Tibial nerve (tissue), 4 donors: ENCODE data around the gene IPO13.

ENCODE experiments used
- CTCF ChIP-seq, 5 experiments: fragments of 200-600 bp in 3 of 5; fragments of 450-650 bp in 2 of 5; sonication (generic) in 3 of 5; IDR thresholded peaks; one replicate each; pipeline ENCODE4 v1.5.1; 2016 to 2019; ENCODE audit warnings: antibody characterized with exemption in 5 of 5, mild to moderate bottlenecking in 3 of 5, moderate library complexity in 2 of 5
- EP300 ChIP-seq, 2 donors: sonication (generic); formaldehyde crosslinking; IDR thresholded peaks; one replicate each; pipeline ENCODE4 v1.6.1; 2017; ENCODE audit warnings: antibody characterized with exemption in 2 of 2, mild to moderate bottlenecking in 1 of 2

GRCh38 chr1:43980255-43981134, 33.7 kb downstream of the IPO13 start:
- TF ChIP-seq CTCF (IDR thresholded peaks at IDR 0.05), result no peak
- TF ChIP-seq EP300 (IDR thresholded peaks at IDR 0.05), result no peak
